ENCODE results near the gene MYOM3. TPM values are rescaled to one million over a fixed set of nuclear protein-coding genes. Genes with fewer than 3 reads are reported as not detected.

Gene MYOM3
- total and polyA plus RNA-seq, 2 of the 13 experiments (the other 11 are each of a cell fraction or from before 2014, with no cell fraction given): 5.8 to 15.3 TPM

- intact Hi-C loops (cut with micrococcal nuclease; ENCODE audit: unreplicated experiment) (no loop called here), in situ Hi-C loops (cut with HindIII; ENCODE audit: extremely low pct_ligation_motif_present, low pct_unique_long_range_greater_than_20kb) (no loop called here)
- no peak overlapping the region for H3K9ac ChIP-seq (ENCODE audit: insufficient read depth, low read depth, low read length)
- H3K4me2 ChIP-seq (ENCODE audit: low read depth, low read length): no peak overlapping the region
- H3K27ac ChIP-seq (ENCODE audit: extremely low read length, insufficient read depth, low read length): no peak overlapping the region
- BruUV-seq (replicated peaks): no TSS peak
- H3K27me3 ChIP-seq (ENCODE audit: control insufficient read depth in 1 of 2, insufficient read depth in 2 of 2, low read length in 2 of 2): no peaks in the 10 kb centered on the region
- no peak for TF ChIP-seq ZNF512 (CRISPR knock-in tag; IDR thresholded peaks at IDR 0.05)
- no peak for TF ChIP-seq ZNF850 (CRISPR knock-in tag; conservative IDR thresholded peaks at IDR 0.05)
- no peak for TF ChIP-seq ARHGAP35 (CRISPR knock-in tag; IDR thresholded peaks at IDR 0.05; ENCODE audit: borderline replicate concordance)
- TF ChIP-seq SKIL (CRISPR knock-in tag; IDR thresholded peaks at IDR 0.05; ENCODE audit: borderline replicate concordance): no peak
- no peak for TF ChIP-seq FOXA3 (CRISPR knock-in tag; IDR thresholded peaks at IDR 0.05)
- no peak for TF ChIP-seq ZNF567 (CRISPR knock-in tag; IDR thresholded peaks at IDR 0.05; ENCODE audit: borderline replicate concordance)
- TF ChIP-seq NR2C2 (CRISPR knock-in tag; IDR thresholded peaks at IDR 0.05; ENCODE audit: borderline replicate concordance): no peak
- TF ChIP-seq ZFYVE20 (CRISPR knock-in tag; IDR thresholded peaks at IDR 0.05; ENCODE audit: borderline replicate concordance, low read depth): no peak
- CTCF ChIA-PET (ENCODE audit: low intra/inter-chr PET ratio, low total read pairs): no interaction called here
- H2AFZ ChIP-seq (ENCODE audit: low read length): no peak overlapping the region
- H3K9me3 ChIP-seq (ENCODE audit: low read length): no peaks in the 10 kb centered on the region
- POLR2A ChIA-PET: no interaction called here
- H4K20me1 ChIP-seq (ENCODE audit: insufficient read depth, low read length): 0 out of 2 replicates have a peak, but pooled peaks cover 2% of the 10 kb centered on the region
- peaks cover 20% of the 10 kb centered on the region for H3K4me1 ChIP-seq (ENCODE audit: insufficient read depth, low read length)
- WGBS (ENCODE audit: low lambda C conversion rate): 99% methylated on average over 9 of the region's 9 CpGs
- DNase-seq (ENCODE audit: low spot score) (no peak), FAIRE-seq (no peak), ATAC-seq (no peak)
- peaks cover 5 to 13% of the 10 kb centered on the region in 2 experiments; a peak in 3 of 5 replicates for H3K36me3 ChIP-seq (replicated peaks in 1 of 2; ENCODE audit: control insufficient read depth in 1 of 2, insufficient read depth in 2 of 2, low read length in 2 of 2)
- H3K4me3 ChIP-seq (replicated peaks in 1 of 3; ENCODE audit: insufficient read depth in 1 of 3, low read depth in 2 of 3, low read length in 3 of 3): no peak overlapping the region
- H3K79me2 ChIP-seq (ENCODE audit: insufficient read depth, low read length): no peaks in the 10 kb centered on the region
Observed at GRCh38 chr1:24092979-24093378, 19.0 kb downstream of the MYOM3 start.

All from HepG2 (cell line).